Measurements from ENCODE around the gene DDX47.
A peak's percentile ranks its signal among the peaks of the same experiment; 100 is the strongest.

Gene DDX47

GRCh38 chr12:12811343-12811742 lies 1.8 kb upstream of the DDX47 start:
- H3K27me3 ChIP-seq: no peaks in the 10 kb centered on the region
- no peaks in the 10 kb centered on the region for H3K36me3 ChIP-seq
- DNase-seq: no peak
- H3K9me3 ChIP-seq: no peaks in the 10 kb centered on the region
- H3K4me1 ChIP-seq: peaks cover 0 to 27% (median 23%) of the 10 kb centered on the region in 4 donors
- no peak for TF ChIP-seq CTCF (IDR thresholded peaks at IDR 0.05)
- intact Hi-C loops (cut with DNase I; ENCODE audit: low total_unique reads): no loop called here
- H3K4me3 ChIP-seq: no peak overlapping the region
- H3K27ac ChIP-seq: no peak overlapping the region

- intact Hi-C loops (cut with DNase I; ENCODE audit: low total_unique reads): no loop called here
Measured at GRCh38 chr12:12812174-12812573, 972 bp upstream of the DDX47 start.

GRCh38 chr12:12812618-12813119 lies 477 bp upstream of the DDX47 start:
- intact Hi-C loops (cut with DNase I; ENCODE audit: low total_unique reads): no loop called here
- no peak for DNase-seq
- peaks cover 0 to 1% (median 0%) of the 10 kb centered on the region in 3 donors for H3K36me3 ChIP-seq
- peak overlapping the region; percentile 75 to 83 for H3K27ac ChIP-seq
- TF ChIP-seq CTCF (IDR thresholded peaks at IDR 0.05): no peak
- peaks cover 0 to 30% (median 23%) of the 10 kb centered on the region in 4 donors for H3K4me1 ChIP-seq
- no peaks in the 10 kb centered on the region for H3K9me3 ChIP-seq
- peak overlapping the region in 1 of 2 donors; percentile 70 for H3K4me3 ChIP-seq
- no peaks in the 10 kb centered on the region for H3K27me3 ChIP-seq

More at GRCh38 chr12:12812174-12812573, 972 bp upstream of the DDX47 start:
- H3K27ac ChIP-seq: no peak overlapping the region
- no peak overlapping the region for H3K4me3 ChIP-seq
- TF ChIP-seq CTCF (IDR thresholded peaks at IDR 0.05): no peak
- DNase-seq: no peak
- no peaks in the 10 kb centered on the region for H3K27me3 ChIP-seq
- peaks cover 0 to 30% (median 23%) of the 10 kb centered on the region in 4 donors for H3K4me1 ChIP-seq
- H3K9me3 ChIP-seq: no peaks in the 10 kb centered on the region
- no peaks in the 10 kb centered on the region for H3K36me3 ChIP-seq

- Histone ChIP-seq H3K27ac (no peak overlapping the region), H3K4me3 (no peak overlapping the region), H3K9me3 (no peaks in the 10 kb centered on the region), H3K36me3 (peaks cover 16 to 28% (median 21%) of the 10 kb centered on the region in 3 donors), H3K4me1 (peaks cover 0 to 53% (median 30%) of the 10 kb centered on the region in 4 donors), H3K27me3 (no peaks in the 10 kb centered on the region)
- no peak for TF ChIP-seq CTCF (IDR thresholded peaks at IDR 0.05)
- intact Hi-C loops (cut with DNase I; ENCODE audit: low total_unique reads): no loop called here
- no peak for DNase-seq
Measured at GRCh38 chr12:12817616-12818015, 4.5 kb downstream of the DDX47 start.

- H3K9me3 ChIP-seq: no peaks in the 10 kb centered on the region
- no peaks in the 10 kb centered on the region for H3K27me3 ChIP-seq
- TF ChIP-seq CTCF (IDR thresholded peaks at IDR 0.05): no peak
- H3K4me3 ChIP-seq: no peak overlapping the region
- peak overlapping the region; percentile 31 to 37 for H3K27ac ChIP-seq
- peaks cover 26 to 39% (median 32%) of the 10 kb centered on the region in 3 donors for H3K36me3 ChIP-seq
- H3K4me1 ChIP-seq: peaks cover 0 to 52% (median 30%) of the 10 kb centered on the region in 4 donors
- no peak for DNase-seq
- intact Hi-C loops (cut with DNase I; ENCODE audit: low total_unique reads): no loop called here
Measured at GRCh38 chr12:12818701-12819100, 5.6 kb downstream of the DDX47 start.
